Cardiac septum (tissue), 1 donor: ENCODE data around the gene SIGLEC10. TPM values are rescaled to one million over a fixed set of nuclear protein-coding genes. Genes with fewer than 3 reads are reported as not detected.
"Not testable (repeated sequence)": the region's sequence is repeated elsewhere in the genome, so short reads cannot be mapped to it uniquely, and the experiment has no call there.

Experiments
- DNase-seq: peaks from one replicate; pipeline ENCODE4 v3.0.0-alpha.2; 2020; ENCODE audit warnings: low spot score
- intact Hi-C: fragments of 100-400 bp; cut with DNase I; formaldehyde crosslinking; loops from one replicate; pipeline ENCODE4 v1.14.0; 2022
- long read RNA-seq: library from polyadenylated mRNA; unstranded; transcript quantifications from one replicate; pipeline ENCODE4 v2.0.0, GENCODE V29; 2021
- total RNA-seq: library from RNA; stranded (reverse); fragmentation: NEBNext Ultra II Directional; extraction: Animal tissue kit (Norgen Biotek cat#: 25700); gene quantifications from one replicate; pipeline ENCODE4 v1.2.1, GENCODE V29; 2021
- donor health status: DM: no; HTN: no; CAD: no.

The SIGLEC10 gene, protein sequence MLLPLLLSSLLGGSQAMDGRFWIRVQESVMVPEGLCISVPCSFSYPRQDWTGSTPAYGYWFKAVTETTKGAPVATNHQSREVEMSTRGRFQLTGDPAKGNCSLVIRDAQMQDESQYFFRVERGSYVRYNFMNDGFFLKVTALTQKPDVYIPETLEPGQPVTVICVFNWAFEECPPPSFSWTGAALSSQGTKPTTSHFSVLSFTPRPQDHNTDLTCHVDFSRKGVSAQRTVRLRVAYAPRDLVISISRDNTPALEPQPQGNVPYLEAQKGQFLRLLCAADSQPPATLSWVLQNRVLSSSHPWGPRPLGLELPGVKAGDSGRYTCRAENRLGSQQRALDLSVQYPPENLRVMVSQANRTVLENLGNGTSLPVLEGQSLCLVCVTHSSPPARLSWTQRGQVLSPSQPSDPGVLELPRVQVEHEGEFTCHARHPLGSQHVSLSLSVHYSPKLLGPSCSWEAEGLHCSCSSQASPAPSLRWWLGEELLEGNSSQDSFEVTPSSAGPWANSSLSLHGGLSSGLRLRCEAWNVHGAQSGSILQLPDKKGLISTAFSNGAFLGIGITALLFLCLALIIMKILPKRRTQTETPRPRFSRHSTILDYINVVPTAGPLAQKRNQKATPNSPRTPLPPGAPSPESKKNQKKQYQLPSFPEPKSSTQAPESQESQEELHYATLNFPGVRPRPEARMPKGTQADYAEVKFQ
- total RNA-seq, result 0.30 TPM
- long read RNA-seq, partial matches to known transcripts, result 0 of 1 reads
- long read RNA-seq, other reads (novel, unspliced or antisense), result 0 of 1 reads

DNA sequence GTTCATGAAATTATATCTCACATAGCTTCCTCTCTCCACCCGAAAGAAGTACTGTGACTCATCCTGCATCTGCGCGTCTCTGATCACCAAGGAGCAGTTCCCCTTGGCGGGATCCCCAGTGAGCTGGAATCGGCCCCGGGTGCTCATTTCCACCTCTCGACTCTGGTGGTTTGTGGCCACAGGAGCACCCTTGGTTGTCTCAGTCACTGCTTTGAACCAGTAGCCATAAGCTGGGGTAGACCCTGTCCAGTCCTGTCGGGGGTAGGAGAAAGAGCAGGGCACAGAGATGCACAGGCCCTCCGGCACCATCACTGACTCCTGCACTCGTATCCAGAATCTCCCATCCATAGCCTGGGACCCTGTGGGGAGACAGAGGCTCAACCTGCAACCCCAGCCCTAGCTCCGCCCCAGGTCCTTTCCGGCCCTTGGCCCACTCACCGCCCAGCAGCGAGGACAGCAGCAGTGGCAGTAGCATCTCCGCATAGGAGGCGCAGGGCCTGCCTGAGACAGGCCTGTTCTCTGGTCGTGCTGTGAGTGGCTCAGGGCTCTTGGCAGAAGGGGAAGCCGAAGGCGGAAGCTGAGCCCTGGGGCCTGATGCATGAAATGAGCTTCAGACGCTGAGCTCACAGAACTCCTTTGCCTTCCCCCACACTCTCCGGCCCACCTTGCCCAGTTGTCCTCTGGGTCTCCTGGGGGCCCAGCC, at the start of gene SIGLEC10:
Gene SIGLEC10 (minus strand): TSS at position 536 of the 703 bp plus-strand sequence. CDS start 61 bp downstream, at position 475.
- intact Hi-C loops, result no loop called here
- DNase-seq, result peak; percentile 90

DNA sequence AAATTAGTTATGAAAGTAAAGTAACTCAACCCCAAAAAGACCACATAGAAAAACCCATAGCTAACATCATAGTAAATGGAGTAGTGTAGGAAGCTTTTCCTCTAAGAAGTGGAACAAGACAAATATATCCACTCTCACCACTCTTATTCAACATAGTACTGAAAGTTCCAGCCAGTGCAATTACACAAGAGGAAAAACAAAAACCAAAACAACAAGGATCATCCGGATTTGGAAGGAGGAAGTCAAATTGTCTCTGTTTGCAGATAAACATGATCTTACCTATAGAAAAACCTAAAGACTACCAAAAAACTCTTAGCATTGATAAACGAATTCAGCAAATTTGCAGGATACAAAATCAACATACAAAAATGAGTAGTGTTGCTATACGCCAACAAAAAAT, 49.3 kb upstream of the SIGLEC10 start:
- intact Hi-C loops, result no loop called here
- no peak for DNase-seq

DNA sequence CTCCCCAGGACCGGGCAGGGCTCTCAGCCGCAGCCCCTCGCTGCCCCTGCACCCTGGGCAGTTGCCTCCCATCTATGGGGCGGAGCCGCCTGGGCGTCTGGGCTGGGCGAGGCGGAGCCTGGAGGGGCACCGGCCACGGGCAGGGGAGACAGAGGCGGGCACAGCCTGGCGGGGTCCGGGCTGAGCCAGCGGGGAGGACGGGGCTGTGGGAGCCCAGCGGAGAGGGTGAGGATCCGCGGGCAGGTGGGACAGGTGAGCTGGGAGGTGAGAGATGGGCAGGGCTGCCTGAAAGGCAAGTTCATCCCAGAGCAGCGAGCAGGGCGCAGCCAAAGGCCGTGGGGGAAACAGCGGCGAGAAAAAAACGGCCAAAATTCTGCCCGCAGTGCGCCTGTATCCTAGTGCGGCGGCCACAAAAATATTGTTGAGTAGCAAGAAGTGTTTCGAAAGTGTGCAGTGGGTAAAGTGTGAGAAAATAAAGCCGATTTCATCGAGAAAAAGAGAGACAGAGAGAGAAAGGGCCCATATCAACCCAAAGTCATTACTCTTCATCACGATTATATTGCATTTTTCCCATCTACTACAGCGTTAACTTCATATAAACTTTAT, 46.6 kb upstream of the SIGLEC10 start:
- intact Hi-C loops, DNase-seq: not testable (repeated sequence)

DNA sequence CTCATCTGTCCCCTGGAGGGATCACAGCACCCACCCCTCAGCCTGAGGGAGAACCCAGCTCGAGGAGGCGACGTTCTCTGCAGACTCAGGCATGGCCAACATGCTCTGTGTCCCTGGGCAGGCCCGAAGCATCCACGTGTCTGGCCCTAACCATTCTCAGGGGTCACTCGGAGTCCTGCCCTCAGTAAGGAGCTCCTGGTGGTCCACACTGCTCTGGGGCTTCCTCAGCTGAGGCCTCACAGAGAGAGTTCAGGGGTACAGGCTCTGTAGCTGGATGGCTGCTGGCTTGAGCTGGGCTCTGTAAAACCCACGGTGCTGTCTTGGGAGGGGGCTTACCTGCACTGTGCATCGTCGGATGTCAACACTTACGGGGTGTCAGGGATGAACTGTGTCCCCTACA, 45.2 kb upstream of the SIGLEC10 start:
- intact Hi-C loops, result no loop called here
- no peak for DNase-seq

DNA sequence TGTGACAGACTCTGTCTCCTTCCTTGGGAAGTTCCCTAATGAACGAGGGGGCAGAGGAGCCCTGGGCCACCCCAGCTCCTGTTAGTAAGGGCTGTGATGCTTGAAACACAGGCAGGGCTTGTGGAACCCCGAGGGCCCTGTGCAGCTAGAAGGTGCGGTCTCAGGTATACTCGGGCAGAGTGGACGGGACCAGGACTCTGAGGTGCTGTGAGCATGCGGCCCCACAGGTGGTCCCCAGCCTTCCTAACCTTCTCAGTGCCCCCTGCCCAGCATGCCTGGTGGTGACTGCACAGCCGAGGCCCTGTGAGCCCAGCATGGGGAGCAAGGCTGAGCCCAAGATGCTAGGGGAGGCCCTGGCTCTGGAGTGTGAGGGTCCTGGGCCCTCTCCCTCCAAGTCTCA, 44.8 kb upstream of the SIGLEC10 start:
- no peak for DNase-seq
- intact Hi-C loops, result no loop called here

DNA sequence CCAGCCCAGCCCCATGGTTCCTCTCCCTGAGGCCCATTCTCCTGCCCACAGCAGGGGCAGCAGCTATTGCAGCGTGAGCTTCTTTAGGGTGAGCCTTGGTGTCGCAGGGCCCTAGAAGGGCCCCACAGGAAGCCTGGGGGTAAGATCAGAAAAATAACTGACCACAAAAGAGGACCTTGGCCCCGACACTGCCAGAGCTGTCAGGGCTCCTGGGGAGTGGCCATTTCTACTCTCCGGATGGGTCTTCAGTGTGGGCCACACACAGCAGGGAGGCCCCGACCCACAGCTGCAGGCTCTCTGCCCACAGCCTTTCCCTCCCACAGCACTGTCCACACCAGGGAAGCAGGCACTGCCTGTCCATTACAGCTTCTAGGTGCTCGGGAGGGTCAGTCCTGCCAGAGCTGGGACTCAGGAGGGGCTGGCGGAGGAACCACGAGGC, 44.3 kb upstream of the SIGLEC10 start:
- intact Hi-C loops, result no loop called here
- no peak for DNase-seq

DNA sequence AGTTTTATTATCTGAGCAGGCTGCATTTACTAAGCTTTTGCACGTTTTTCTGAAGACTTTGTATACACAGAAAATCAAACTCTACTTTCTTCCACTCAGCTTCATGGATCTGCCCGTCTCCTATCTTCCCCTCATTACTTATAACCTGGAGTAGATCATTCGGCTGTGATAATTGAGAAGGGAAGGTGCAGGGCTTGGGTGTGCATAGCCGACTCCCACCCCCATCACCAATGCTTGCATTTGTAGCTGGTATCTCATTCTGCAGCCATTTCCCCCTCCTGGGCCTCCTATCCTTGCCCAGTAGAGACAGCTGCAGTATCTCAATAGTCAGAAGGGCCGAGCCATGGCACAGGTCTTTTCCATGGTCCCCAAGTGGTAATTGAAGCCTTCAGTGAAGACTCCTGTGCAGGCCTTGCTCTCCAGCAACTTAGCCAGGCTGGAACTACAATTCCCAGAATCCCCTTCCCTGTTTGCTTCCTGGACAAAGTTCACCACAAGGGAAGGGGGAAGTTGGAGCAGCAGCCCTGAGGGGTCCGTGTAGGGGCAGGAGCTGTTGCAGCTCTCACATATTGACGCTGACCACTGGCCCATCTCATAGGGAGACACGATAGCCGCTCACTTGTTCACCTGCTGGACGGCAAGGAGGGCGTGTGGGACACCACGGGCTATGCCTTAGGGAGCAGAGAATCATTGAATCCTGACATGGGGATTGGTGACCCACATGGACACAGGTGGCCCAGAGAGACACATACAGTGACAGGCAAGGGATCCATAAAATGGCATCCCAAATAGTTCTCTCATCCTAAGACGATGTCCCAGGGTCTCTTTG, 42.9 kb upstream of the SIGLEC10 start:
- no peak for DNase-seq
- intact Hi-C loops, result no loop called here

DNA sequence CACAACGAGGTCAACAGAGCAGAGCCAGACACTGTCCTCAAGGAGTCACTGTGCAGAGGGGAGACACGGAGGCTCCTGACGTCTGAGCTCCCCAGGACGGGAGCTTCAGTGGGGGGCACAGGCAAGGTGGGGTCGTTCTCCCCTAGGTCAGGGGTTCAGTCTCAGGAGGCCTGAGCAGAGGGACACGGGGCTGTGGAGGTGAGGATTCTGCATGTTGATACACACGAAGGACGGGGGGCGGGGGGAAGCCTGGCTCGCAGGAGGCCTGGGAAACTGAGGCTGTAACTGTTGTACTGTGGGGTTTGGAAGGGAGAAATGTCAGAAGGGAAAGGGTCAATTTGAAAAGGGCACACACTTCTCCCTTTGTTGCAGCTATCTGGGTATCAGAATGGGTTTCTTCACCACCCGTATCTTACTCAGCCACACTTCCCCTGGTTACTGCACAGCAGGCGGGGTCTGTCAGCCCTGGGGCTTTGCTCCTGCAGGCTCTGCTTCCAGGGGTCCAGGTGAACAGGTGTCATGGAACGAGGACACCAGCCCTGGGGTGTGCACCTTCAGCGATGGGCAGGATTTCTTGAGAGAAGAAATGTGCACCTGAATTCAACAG, 41.6 kb upstream of the SIGLEC10 start:
- DNase-seq, result no peak
- intact Hi-C loops, result no loop called here

DNA sequence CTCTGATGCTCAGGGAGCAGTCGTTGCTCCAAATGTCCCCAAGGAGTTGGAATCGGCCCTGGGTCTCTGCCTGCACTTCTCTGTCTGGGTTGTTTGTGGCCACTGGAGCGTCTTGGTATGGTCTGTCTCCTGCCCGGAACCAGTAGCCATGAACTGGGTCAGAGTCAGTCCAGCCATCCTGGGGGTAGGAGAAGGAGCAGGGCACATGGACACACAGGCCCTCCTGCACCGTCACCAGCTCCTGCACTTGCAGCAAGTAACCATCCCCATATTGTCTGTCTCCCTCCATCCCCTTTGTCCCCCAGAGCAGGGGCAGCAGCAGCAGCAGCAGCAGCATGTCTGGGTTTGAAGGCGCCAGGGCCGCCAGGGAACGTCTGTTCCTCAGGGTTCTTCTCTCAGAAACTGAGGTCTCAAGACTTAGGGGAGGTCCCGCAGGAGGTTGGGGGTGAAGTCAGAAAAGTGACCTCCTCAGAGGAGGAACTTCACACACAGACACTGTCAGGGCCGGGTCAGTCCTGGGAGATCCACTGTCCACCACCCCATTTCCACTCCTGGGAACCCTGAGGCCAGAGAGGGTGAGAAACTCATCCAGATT, 40.7 kb upstream of the SIGLEC10 start, which contains the start of gene SIGLEC8:
Gene SIGLEC8 (minus strand): TSS at position 404 of the 595 bp plus-strand sequence. CDS start 67 bp downstream, at position 337.
- DNase-seq, result no peak
- intact Hi-C loops, result no loop called here

DNA sequence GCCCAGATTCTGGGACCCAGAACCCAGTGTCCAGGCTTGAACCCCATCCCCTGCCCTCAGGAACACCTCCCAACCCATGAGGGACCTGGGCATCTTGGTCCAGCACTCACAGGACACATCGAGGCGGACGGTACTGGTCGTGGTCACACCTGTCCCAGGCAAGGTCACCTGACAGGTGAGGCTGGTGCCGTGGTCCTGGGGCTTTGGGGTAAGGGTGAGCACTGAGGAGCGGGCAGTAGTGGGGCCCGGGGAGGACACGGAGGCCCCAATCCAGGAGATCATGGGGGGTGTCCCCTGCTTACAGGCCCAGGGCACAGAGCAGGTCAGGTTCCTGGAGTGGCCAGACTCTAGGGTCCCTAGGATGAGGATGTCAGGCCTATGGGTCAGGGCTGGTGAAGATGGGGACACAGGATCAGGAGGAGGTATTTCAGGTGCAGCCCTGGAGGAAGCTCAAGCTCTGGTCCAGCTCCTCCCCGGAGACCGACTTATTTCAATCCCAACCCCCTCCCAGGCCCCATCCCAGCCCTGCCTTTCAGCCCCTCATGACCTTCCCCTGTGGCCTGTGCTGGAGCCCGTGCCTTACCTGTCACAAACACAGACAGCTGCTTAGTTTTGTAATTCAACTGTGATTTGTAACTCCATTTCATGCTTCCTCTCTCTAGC, 40.0 kb upstream of the SIGLEC10 start:
- intact Hi-C loops, result no loop called here
- no peak for DNase-seq

DNA sequence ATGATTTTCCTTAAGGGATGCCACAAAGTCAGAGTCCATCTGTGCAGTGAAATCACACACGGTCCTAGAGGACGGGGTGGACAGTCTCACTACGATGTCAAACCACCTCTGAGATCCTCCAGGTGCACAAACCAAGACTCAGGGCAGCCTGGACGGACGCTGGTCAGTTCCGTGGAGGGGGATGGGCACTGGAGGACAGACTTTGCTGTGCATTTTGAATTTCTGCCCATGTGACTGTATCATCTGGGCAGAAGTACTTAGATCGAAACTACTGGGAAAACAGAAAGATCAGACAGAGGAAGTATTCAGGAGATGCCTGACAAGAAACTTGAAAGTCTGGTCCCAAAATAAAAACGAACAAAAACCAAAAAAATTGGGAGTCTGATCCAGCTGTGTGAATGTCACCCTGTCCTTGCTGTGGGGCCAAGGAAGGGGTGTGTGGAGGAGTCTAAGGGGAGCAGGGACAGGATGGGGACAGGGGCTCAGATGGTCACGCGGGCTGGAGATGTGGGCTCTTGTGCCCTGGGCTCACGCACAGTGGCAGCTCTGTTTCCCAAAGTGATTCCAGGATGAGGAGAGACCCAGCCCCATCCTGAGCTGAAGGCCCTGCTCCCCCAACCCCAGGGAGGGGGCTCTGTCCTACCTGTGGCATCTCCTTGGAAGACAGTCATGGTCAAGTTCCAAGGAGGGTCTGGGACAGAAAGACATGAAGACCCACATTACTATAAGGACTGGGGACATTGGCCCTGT, 39.3 kb upstream of the SIGLEC10 start:
- intact Hi-C loops, result no loop called here
- no peak for DNase-seq

DNA sequence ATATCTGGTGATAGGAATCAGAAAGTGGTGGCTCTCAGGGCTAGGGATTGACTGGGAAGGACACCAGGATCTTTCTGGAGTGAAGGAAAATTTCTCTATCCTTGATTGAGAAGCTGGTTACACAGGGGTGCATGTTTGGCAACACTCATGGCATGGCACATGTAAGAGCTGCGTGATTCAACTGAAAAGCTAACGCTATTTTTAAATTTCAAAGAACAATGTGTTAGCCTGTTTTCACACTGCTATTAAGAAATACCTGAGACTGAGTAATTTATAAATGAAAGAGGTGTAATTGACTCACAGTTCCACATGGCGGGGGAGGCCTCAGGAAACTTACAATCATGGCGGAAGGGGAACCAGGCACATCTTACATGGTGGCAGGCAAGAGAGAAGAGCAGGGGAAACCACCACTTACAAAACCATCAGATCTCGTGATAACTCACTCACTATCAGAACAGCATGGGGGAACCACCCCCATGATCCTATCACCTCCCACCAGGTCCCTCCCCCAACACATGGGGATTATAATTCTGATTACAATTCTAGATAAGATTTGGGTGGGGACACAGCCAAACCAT, 33.4 kb upstream of the SIGLEC10 start:
- no peak for DNase-seq
- intact Hi-C loops, result no loop called here

DNA sequence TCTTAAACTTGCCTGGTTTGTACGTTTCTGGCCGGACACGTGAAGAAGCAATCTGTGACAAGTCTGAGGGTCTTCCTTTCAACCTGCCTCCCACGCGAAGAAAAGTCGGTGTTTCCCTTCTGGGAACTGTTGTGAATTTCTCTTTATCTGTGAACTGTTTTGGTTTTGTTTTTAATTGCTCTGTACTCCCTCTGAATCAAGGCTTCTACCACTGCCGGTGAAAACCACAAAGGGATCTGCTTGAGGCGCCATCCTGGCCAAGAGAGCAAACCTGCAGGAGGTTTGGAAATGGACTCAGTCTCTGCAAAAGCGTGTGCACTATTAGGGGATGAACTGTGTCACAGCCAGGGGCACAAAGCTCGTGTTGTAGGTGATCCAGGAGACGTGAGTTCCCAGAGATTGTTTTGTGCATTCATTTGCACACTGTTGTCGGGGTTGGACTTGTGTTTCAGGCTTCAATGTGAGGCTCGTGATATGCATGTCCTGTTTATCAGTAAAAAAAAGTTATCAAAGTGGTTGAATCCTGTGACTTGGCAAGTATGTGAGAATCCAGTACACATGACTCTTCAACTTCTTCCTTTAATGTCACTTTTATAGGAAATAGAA, 31.1 kb upstream of the SIGLEC10 start:
- DNase-seq, result no peak
- intact Hi-C loops, result no loop called here

DNA sequence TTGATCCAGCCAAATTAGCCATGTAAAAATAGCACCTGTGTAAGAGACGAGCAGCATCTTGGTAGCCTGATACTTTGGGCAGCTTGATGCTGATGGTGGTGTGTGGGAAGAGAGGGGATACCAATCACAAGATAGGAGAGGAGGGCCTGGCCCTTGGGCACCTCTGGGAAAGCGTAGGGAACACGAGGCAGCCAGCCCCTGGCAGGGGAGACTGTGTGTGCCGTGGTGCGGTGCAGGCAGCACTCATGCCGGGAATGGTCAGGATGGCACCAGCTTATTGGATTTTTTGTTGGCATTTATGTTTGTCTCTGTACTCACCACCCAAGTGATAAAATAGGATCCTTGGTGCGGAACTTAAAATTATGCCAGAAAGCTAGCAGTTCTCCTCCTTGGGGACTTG, 30.6 kb upstream of the SIGLEC10 start:
- intact Hi-C loops, result no loop called here

DNA sequence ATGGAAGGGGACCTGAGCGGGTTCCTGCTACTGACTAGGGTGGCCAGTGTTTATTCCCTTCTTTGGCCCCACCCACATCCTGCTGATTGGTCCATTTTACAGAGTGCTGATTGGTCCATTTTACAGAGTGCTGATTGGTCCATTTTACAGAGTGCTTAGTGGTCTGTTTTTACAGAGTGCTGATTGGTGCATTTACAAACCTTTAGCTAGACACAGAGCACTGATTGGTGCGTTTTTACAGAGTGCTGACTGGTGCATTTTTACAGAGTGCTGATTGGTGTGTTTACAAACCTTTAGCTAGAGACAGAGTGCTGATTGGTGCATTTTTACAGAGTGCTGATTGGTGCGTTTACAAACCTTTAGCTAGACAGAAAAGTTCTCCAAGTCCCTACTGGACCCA, 30.1 kb upstream of the SIGLEC10 start:
- intact Hi-C loops, DNase-seq: not testable (repeated sequence)

More for the DNA sequence above, 30.6 kb upstream of the SIGLEC10 start:
- no peak for DNase-seq
